ENCODE results near the gene BBLN.

The BBLN gene

GRCh38 chr9:128117613-128118471, 42.2 kb upstream of the BBLN start:
- peak; percentile 100 for TF ChIP-seq CTCF (IDR thresholded peaks at IDR 0.05; ENCODE audit: low read depth, low read length, missing control alignments)
- DNase-seq (ENCODE audit: extremely low read depth, low read depth) = peak; percentile 69
- H3K4me3 ChIP-seq (replicated peaks; ENCODE audit: low read depth, low read length) = no peak overlapping the region

- no peak overlapping the region for H3K4me3 ChIP-seq (replicated peaks; ENCODE audit: low read depth, low read length)
- TF ChIP-seq CTCF (IDR thresholded peaks at IDR 0.05; ENCODE audit: low read depth, low read length, missing control alignments) = no peak
- DNase-seq (ENCODE audit: extremely low read depth, low read depth) = no peak
Measured at GRCh38 chr9:128118472-128118857, 41.6 kb upstream of the BBLN start.

- H3K4me3 ChIP-seq (replicated peaks; ENCODE audit: low read depth, low read length) = no peak overlapping the region
- no peak for DNase-seq (ENCODE audit: extremely low read depth, low read depth)
- TF ChIP-seq CTCF (IDR thresholded peaks at IDR 0.05; ENCODE audit: low read depth, low read length, missing control alignments) = no peak
Measured at GRCh38 chr9:128118971-128119665, 40.9 kb upstream of the BBLN start.

GRCh38 chr9:128120061-128120740, 39.9 kb upstream of the BBLN start:
- DNase-seq (ENCODE audit: extremely low read depth, low read depth) = no peak
- H3K4me3 ChIP-seq (replicated peaks; ENCODE audit: low read depth, low read length) = no peak overlapping the region
- TF ChIP-seq CTCF (IDR thresholded peaks at IDR 0.05; ENCODE audit: low read depth, low read length, missing control alignments) = no peak

- no peak for DNase-seq (ENCODE audit: extremely low read depth, low read depth)
- TF ChIP-seq CTCF (IDR thresholded peaks at IDR 0.05; ENCODE audit: low read depth, low read length, missing control alignments) = no peak
- no peak overlapping the region for H3K4me3 ChIP-seq (replicated peaks; ENCODE audit: low read depth, low read length)
Measured at GRCh38 chr9:128120741-128121465, 39.2 kb upstream of the BBLN start.

- no peak for DNase-seq (ENCODE audit: extremely low read depth, low read depth)
- no peak overlapping the region for H3K4me3 ChIP-seq (replicated peaks; ENCODE audit: low read depth, low read length)
- no peak for TF ChIP-seq CTCF (IDR thresholded peaks at IDR 0.05; ENCODE audit: low read depth, low read length, missing control alignments)
Measured at GRCh38 chr9:128121466-128121810, 38.6 kb upstream of the BBLN start.
